GM21737 (cell line): ENCODE data around the gene TNS3.
A peak's percentile ranks its signal among the peaks of the same experiment; 100 is the strongest.

Source experiments
- ATAC-seq: cut with Tn5 transposase; IDR thresholded peaks from one replicate; pipeline ENCODE4 v1.9.1; 2021; ENCODE audit warnings: mild to moderate bottlenecking, moderate library complexity; ENCODE audit not compliant: unreplicated experiment

The TNS3 gene

GRCh38 chr7:47565640-47566250 is 16.2 kb downstream of the TNS3 start:
- no peak for ATAC-seq

DNA sequence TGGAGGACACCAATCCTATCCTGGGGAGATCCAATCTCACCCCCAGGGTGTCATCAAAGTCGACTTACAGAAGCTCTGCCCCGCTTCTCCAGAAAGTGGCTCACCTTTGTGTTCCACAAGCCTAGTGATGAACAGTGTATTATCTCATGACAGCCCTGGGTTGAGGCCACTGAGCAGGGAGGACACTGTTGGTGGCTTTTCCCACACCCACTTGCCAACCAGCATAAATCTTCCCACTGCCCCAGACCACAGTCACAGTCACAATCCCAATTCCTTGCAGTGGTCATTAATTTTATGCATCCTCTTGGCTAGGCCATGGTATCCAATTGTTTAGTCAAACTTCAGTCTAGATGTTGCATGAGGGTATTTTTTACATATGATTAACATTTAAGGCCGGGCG is 18.4 kb downstream of the TNS3 start:
- no peak for ATAC-seq

DNA sequence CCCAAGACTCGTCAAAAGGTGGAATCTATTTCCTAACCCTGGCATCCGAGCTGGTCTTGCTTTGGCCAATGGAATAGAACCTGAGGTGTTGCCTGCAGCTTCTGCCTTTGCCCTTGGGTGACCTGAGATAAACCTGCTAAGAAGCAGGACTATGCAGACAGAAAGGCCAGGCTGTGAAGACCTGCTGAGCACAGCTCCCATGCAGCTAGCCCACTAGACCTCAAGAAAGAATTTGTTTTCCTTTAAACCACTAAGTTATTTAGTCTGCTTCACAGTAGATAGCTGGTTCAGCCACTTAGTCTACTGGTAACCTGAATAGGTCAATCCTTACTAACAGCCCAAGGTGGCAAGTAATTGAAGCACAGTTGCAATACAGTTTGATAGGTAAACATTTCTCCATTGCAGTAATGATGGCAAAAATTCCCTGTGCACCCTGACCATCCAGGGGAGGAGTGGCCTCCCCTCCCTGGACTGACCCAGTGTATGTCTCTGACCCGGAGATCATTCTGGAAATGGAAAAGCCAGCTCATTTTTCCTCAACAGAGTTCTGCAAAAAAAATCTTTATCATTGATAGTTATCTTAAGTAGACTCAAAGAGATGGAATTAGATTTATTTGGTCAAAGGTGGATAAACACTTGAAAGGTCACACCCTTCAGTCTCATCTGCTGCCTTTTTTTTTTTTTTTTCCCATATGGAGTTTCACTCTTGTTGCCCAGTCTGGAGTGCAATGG is 20.0 kb downstream of the TNS3 start:
- no peak for ATAC-seq

DNA sequence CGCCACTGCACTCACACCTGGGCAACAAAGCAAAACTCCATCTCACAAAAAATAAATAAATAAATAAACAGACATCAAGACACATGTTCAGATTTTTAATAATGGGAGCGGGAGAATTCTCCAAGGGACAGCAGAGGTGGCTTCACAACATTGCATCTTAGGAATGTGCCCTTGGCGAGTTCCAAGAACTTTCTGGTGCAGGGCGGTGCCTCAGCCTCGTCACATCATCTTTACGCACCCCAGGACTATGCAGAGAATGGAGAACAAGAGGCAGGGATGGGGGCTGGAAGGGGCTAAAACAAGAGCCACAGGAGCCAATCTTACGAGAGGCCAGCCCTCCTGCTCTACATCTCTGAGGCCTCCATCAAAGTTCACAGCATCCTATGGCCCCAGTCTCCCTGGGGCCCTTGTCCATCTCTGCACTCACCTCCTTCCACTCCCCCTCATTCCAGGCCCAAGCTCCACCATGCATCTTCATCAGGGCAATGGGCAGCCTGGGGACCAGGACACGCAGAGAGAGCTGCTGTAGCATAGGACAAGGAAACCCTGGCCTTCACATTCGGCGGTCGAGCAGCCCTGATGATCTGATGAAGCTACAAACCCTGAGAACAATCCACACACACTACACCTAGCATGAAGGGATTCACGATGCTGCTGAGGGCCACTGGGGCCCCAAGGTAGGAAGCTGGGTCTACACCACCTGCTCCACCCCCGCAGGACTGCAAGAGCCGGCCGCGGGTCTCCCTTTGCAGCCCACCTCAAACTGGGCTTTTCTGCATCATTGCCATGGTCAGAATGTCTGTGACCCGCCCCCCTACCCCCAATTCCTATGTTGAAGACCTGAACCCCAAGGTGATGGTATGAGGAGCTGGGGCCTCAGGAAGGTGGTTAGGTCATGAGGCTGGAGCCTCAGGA is 22.3 kb downstream of the TNS3 start:
- no peak for ATAC-seq

- no peak for ATAC-seq
Observed at GRCh38 chr7:47557694-47558670, 23.9 kb downstream of the TNS3 start.

GRCh38 chr7:47557317-47557693 is 24.6 kb downstream of the TNS3 start:
- ATAC-seq = no peak

DNA sequence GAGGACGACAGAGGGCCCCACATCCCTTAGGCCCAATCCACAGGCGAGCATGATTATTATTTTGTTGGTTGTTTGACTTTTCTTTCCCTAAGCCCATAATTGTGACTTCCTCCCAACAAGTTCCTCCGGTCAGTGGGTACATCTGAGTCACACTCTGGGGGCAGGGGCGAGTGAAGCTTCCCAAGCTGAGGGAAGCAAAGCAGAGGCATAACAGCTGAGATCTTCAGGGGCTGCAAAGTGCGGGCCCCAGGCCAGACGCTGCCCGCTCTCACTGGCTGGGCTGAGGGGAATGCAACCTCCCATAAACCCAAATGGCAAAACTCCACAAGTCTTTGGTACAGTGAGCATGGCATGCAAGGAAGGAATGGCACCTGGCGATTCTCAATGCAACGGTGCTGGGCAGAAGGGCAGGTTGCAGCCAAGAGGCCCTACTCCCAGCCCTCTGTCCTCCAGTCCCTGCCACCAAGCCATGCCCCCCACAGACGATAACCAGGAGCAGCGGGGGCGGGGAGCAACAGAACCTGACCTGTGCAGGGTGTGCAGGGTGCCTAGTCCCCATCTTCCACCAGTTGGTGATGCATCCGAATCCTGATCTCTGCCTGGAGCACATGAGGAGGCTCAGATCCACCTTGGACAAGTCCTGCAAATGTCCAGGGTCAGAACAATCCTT is 25.3 kb downstream of the TNS3 start:
- ATAC-seq = no peak

- ATAC-seq = no peak
Observed at GRCh38 chr7:47553309-47553708, 28.6 kb downstream of the TNS3 start.

GRCh38 chr7:47552621-47553020 is 29.3 kb downstream of the TNS3 start:
- ATAC-seq = peak; percentile 98

- no peak for ATAC-seq
Observed at GRCh38 chr7:47551668-47552440, 30.1 kb downstream of the TNS3 start.

GRCh38 chr7:47550788-47551470 is 31.0 kb downstream of the TNS3 start:
- ATAC-seq = no peak

DNA sequence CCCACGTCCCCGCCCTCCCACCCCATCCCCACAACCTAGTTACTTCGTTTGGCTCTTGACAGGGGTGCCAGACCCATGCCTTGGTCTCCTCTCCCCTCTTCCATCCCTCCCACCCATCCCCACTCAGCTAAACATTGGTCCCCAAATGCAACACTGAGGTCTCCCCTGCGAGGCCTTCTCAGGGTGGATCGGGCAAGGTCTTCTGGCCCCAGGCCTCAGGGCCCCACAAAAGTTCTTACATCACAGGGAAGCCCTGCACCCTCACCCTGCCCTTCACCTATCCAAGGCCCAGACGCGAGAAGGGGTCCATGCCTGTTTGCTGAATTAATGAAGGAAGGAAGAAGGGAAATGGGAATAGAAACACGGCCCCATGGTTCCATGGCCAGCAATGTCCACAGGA is 32.0 kb downstream of the TNS3 start:
- ATAC-seq = no peak

GRCh38 chr7:47549397-47549796 is 32.5 kb downstream of the TNS3 start:
- ATAC-seq = no peak

DNA sequence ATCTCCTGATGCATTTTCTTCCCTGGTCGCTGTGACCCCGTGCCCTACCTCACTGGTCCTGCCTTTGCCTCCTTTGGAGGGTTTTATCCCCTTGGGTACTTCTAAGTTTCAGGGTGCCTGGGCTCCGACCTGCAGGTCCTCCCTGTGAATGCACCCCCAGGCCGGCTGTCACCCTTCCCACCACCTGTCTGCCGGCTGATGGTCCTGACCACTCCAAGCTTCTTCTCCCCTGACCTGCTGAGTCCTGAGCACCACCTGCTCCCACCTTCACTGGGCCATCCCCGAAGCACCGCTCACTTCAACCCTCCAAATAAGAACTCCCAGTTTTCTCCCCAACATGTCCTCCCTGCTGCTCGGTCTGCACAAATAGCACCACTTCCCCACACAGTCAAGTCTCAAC is 33.4 kb downstream of the TNS3 start:
- no peak for ATAC-seq

GRCh38 chr7:47546733-47547494 is 35.0 kb downstream of the TNS3 start:
- ATAC-seq = no peak

DNA sequence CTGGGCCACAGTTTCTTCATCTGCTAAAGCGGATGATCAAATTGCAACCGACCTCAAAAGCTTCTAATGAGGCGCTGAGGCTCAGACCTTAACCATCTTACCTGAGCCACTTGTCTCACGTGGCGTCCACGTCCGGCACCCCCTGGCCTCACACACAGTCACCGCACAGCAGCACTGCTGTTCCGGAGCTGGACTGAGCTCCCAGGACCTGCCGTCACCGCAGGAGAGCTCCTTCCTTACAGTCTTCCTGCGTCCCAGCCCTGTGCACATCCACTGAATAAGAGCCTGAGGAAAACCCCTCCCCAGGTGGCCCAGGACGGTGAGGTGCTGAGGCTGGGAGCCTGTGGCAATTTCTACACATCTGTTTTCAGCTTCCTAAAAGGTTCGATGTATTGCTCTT is 35.7 kb downstream of the TNS3 start:
- no peak for ATAC-seq

DNA sequence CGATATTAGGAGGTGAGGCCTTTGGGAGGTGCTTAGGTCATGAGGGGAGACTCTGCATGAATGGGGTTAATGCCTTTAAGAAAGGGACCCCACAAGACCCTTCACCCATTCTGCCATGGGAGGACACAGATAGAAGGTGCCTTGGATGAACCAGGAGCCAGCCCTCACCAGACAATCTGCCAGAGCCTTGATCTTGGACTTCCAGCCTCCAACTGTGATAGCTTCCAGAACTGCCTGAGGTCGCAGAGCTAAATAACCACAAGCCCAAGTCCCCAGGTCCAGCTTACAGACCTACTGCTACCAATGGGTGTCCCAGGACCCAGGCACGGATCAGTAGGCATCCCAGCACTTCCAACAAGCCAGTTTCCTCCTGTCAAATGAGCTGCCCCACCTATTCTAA is 37.5 kb downstream of the TNS3 start:
- ATAC-seq = no peak

DNA sequence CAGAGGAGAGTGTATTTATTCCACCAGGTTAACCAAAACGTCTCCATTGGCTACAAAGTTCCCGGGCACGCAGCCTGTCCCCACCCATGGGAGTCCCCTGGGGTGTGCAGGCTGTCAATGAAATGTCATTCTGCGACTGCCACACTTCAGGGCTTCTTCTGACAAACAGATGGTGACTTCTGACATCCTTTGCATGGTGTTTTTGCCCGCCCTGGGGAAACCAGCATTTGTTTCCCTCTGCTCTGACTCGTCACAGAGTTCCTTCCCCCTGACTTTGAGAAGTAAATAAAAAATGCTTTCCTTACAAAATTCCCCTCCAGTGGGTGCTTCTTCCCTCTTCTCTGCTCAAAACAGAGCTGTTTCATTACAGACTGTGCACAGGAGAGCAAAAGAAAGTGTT is 38.2 kb downstream of the TNS3 start:
- ATAC-seq = no peak
